GM21360 (cell line): ENCODE data around the gene PML.

ENCODE experiments used
- ATAC-seq: cut with Tn5 transposase; IDR thresholded peaks from one replicate; pipeline ENCODE4 v1.9.1; 2021; ENCODE audit warnings: mild to moderate bottlenecking, moderate library complexity; ENCODE audit not compliant: unreplicated experiment

PML gene

GRCh38 chr15:73994413-73994883 is at the start of gene PML:
Gene PML, plus strand, starts transcription at chr15:73994716. Its CDS starts 97 bp downstream, at chr15:73994813.
- ATAC-seq: peak; percentile 66

GRCh38 chr15:73945130-73945508 is 49.4 kb upstream of the PML start:
- ATAC-seq: no peak

- ATAC-seq: no peak
Measured at GRCh38 chr15:73946046-73946721, 48.3 kb upstream of the PML start.

GRCh38 chr15:73946795-73947370 is 47.6 kb upstream of the PML start:
- no peak for ATAC-seq

- ATAC-seq: no peak
Measured at GRCh38 chr15:73947651-73948050, 46.9 kb upstream of the PML start.

GRCh38 chr15:73948396-73948795 is 46.1 kb upstream of the PML start:
- no peak for ATAC-seq

GRCh38 chr15:73948982-73949381 is 45.5 kb upstream of the PML start:
- no peak for ATAC-seq

GRCh38 chr15:73949496-73949895 is 45.0 kb upstream of the PML start:
- ATAC-seq: no peak

- ATAC-seq: no peak
Measured at GRCh38 chr15:73950479-73950830, 44.1 kb upstream of the PML start.

- ATAC-seq: peak; percentile 57
Measured at GRCh38 chr15:73950831-73951561, 43.5 kb upstream of the PML start.

GRCh38 chr15:73951601-73952000 is 42.9 kb upstream of the PML start:
- ATAC-seq: no peak

GRCh38 chr15:73952171-73952912 is 42.2 kb upstream of the PML start:
- ATAC-seq: no peak

- ATAC-seq: no peak
Measured at GRCh38 chr15:73952913-73953750, 41.4 kb upstream of the PML start.

- no peak for ATAC-seq
Measured at GRCh38 chr15:73954188-73955145, 40.0 kb upstream of the PML start.

GRCh38 chr15:73955326-73955725 is 39.2 kb upstream of the PML start:
- ATAC-seq: no peak

- no peak for ATAC-seq
Measured at GRCh38 chr15:73955861-73956742, 38.4 kb upstream of the PML start.

GRCh38 chr15:73956743-73957135 is 37.8 kb upstream of the PML start:
- ATAC-seq: no peak

- no peak for ATAC-seq
Measured at GRCh38 chr15:73957276-73957675, 37.2 kb upstream of the PML start.
